Pulmonary artery endothelial cell (primary cell): Measurements from ENCODE around the gene SMOC1. TPM values are rescaled to one million over a fixed set of nuclear protein-coding genes. Genes with fewer than 3 reads are reported as not detected.

Experiments used
- DNase-seq: peaks from one replicate; pipeline ENCODE4 v3.0.0-alpha.2; 2011; ENCODE audit warnings: low read depth, low spot score
- total RNA-seq: library from RNA; depleted of rRNA; stranded (reverse); fragments of >200 nt; gene quantifications from 2 replicates; pipeline ENCODE4 v1.2.3, GENCODE V29; 2014

SMOC1 gene
- total RNA-seq, 1 donor from 2014 or later, result 0.26 TPM

DNA sequence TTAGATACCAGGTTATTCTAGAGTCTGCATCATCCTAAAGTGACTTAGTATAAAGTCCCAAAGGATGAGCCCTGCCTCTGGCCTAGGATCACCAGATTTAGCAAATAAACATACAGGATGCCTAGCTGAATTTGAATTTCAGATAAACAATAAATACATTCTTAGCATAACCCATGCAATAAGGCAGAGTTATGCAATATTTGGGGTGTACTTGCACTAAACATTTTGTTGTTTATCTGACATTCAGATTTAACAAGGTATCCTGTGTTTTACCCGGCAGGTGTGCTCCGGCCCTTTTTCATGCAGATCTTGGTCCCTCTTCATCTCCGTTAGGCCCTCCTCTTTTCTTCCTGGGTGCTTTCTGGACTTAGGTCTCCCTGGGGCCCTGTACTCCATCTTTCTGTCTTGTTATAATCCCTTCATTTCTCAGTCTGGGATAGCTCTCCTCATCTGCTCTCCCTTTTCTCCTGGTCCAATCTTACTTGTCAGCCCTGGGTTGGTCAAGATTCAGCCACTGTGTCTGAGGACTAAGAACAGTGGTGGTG, 18.1 kb upstream of the SMOC1 start:
- no peak for DNase-seq

DNA sequence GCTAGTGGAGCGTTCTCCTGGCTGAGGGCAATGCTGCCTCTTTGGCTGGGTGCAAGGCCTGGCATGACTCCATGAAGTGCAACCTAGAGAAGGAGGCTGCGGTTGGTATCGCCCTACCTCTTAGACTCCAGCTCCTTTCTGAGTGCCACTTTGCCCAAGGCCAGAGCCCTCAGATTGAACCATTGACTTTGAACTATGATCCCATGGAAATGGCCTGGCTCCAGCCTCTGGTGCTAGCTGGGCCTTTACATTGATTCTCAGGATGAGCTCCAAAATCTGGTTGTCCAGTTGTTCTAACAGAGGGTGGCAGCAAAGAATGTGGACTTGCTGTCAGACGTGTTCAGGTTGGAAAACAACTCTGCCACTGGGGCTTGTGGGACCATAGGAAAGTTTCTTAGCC, 16.1 kb upstream of the SMOC1 start:
- DNase-seq, result no peak

DNA sequence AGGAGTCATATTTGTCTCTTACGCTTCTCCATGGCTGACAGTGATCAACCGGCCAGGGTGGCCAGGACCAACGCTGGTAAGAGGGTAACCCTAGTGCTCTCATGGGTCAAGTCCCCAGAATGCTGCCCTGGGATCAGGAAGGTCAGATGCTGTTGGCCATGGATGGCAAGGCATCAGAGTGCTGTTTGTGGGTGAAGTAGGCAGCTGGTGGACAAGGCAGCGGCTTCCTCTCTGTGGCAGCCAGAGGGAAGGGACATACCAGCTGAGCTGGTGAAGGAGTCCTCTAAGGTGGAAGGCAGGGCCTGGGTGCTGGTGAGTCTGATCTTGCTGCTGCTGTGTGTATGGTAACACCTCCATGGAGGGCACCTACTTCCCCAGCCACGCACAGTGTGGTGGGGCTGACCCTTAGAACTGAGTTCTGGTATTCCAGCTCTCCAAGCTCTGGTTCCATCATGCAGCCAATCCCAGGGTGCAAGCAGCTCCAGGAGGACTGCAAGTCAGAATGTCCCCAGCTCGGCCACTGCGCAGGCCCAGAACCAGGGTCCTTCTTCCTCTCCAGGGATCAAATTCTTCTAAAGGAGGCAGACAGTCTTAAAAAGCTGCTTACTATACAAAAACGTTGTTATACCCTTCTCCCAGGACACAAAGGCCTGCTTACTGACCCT, 13.4 kb upstream of the SMOC1 start:
- no peak for DNase-seq

DNA sequence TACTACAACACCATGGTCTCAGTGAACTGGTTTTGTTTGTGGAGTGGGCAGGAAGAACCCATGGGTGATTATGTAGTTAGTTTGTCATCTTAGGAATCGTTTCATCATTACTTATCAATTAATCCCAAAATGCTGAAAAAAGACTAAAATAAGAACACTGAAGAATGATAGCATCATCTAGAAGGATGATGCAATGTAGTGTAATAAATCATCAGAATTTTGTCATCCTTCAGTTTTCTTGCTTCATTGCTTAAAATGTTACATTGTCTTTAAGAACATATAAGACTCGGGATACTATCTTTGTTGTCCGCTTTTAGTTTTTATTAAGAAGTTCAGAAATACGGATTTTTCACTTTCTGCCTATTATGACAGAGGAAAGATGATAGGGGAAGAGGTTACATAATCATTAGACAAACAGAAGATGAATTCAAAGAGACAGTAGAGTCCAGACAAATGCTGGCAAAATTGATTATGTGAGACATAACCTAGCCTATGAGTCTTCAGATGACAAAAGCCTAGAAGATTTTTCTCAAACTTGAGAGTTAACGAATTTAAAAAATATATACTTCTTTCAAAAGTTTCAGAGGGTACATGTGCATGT, 10.8 kb upstream of the SMOC1 start:
- DNase-seq, result no peak

DNA sequence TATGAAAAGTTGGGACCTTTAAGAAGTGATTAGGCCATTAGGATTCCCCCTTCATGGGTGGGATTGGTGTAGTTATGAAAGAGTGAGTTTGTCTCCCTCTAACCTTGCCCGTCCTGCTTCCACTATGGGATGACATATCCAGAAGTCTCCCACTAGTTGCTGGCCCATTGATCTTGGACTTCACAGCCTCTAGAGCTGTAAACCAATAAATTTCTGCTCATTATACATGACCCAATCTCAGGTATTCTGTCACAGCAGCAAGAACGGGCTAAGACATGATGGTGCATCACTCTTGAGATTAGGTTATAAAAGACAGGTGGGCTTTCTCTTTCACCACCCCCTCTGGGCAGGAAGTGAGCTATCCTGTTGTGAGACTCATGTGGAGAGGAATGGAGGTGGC, 8.6 kb upstream of the SMOC1 start:
- DNase-seq, result no peak

DNA sequence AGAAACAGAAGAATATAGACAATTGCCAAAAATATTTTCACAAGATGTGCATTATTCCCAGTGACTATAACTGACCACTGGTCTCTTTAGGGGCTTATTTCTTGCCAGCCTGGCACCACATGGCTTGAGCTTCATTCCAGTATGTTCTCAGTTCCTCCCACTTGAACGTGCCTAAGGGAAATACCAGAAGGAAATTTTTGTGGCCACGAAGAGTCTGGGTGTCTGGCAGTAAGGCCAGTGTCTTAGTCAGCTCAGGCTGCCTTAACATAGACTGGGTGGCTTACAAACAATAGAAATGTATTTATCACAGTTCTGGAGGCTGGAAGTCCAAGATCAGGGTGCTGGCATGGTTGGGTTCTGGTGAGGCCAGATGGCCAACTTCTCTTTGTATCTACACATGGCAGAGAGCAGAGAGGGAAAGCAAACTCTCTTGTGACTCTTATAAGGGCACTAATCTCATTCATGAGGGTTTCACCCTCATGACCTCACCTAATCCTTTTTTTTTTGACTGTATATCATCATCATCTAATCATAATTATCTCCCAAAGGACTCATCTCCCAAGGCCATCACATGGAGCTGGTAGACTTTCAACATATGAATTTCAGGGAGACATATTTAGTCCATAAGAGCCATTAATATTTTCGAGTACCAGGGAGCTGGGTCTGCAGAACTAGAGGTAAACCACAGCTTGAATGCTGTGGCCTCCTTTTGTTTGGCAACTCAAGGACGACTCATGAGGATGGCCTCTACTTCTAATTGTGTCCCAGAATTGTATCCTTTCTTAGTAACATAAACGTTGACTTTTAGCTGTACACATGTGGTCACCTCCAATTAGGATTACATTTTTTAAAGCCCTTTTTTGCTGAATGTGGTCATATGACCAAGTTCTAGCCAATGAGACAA, 5.1 kb upstream of the SMOC1 start:
- no peak for DNase-seq

DNA sequence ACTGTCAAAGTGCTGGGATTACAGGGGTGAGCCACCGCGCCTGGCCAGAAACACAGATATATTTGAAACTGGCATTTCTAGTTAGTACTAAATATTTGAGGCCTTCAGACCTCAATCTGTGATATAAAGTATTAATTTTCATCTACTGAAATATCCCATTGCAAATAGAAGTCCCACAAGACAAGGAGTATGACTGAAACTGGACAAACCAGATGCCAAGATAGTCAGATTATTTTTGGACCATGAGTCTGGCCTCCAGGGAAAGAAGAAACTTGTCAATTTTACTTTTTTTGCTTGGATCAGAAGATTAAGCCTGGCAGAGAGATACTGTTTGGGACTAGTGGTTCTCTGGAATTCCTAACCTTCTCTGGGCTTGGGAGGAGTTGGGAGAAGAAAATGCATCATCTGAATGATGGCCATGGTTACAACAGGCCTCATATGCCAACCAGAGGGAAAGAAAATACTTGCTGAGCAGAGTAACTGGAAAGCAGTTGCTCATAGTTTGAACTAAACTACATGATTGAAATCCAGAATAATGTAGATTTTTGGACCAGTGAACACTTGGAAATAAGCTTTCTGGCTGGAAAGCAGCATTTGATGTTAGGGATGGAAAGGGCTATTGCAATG, 2.9 kb upstream of the SMOC1 start:
- DNase-seq, result no peak

DNA sequence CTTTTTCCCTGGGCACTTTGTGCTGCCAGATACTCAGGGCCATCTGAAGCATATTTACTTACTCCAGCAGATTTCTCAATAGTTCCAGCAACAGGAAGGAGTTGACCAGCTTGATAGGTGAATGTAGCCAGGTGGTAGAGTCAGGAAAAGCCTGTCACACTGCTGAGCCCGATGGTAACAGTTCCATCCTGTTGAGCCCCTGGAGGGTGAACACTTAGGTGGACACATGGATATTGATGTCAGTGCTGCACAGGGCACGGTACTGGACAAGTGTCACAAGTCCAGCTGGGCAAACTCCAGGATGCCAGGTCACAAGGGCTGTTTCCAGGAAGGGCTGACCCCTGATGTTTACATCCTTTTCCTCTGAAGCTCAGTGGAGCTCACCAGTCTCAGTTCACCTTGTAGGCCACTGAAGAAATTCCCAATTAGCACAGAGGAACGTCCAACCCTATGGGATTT, 2.3 kb upstream of the SMOC1 start:
- no peak for DNase-seq

DNA sequence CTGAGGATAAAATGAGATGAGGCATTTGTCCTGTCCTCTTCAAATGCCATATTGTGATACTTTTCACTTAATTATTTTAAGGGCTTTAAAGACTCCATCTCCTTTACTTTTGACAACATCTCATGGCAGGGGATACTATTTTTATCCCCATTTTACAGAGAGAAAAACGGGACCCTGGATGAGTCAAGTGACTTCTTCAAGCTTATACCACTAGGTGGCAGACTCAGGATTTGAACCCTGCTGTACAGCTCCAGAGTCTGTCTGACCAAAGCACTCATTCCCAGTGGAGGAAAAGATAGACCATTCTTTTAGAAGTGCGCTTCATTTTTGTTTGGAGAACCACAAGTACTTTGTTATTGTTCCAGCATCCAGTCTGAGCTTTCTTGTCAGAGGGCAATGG, 1.7 kb upstream of the SMOC1 start:
- DNase-seq, result no peak

DNA sequence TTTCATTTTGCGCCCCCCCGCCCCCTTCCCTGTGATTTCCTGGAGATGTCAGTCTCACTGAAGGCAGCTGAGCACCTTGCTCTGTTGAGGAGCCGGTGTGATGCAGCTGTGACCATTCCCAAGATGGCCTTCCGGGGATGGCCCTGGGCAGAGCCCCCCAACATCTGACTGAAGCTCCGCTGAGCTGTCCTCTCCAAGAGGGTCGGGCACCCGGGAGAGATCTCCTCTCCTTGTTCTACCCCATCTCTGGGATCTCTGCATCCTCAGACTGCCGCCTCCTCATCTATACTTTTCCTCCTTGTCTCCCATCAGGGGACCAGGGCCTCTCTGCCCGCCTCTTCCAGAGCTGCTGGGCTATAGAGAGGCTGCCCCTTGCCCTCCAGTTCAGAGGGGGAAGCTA, 965 bp upstream of the SMOC1 start:
- DNase-seq, result no peak

DNA sequence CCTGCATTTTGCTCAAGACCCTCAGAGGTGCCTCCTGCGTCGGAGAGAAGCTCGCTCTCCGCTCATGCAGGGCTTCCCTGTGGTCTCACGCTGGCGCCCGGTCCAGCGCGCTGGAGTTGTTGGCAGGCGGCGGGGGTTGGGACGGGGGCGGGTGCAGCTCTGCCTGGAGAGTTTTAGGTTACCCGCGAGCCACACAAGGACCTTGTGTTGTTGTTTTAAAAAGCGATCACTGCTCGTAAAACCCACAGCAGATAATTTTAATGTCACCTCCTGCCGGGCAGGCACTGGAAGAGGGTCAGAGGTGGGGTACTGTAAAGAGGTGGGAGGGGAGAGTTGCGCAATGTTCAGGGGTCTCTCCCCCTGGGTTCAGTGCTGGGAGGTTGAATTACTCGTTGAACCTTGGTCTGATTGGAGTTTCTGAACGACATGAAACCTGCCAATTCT, 850 bp downstream of the SMOC1 start:
- no peak for DNase-seq

DNA sequence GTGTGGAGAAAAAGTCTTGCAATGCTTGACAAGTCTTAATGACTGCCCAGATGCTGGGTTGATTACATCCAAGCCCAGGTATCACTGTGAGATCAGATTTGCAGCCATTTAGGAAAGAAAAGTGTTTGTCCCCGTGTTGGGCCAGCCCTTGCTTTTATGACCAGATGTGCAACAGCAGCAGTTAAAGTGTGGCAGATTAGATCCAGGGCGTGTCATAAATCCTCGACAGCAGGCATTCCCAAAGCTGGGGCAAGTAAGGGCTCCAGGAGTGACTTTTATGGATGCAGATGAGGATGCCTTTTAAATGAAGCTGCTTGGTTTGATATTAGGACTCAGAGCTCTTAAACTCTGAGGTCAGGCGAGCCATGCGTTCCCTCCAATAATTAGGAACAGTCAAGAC, 1.7 kb downstream of the SMOC1 start:
- no peak for DNase-seq

DNA sequence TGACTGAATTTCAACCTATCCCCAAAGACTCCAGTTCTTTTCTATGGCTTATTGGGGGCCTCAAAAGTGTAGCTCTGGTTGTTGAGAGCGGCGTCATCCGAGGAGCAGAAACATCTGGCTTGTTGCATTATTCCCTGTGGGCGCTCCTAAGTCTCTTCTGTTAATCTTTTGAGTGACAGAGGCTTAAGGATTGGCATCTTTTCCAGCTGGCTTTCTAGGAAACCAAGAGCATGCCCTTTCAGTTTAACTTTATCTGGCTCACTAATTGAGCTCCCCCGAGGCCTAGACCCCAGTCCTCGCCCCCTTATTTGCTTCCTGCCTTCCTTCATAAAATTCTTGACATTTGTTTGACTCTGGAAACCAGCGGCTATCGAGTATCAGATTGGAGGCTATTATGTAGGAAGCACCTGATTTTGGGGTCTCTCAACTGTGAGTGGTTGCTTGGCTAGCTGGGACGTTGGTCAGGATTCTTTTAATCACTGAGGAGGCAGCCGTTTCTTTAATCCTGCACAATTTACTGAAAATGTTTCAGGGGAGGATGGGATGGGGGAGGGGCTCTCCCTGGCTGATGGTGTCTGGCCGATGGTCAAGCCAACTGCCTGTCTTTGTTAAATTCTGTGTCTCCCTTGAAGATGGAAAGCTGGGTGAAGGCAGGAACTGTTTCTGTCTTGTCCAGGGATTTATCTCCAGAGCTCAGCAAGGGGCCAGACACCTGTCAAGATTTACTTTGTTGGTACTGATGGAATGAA, 3.1 kb downstream of the SMOC1 start:
- DNase-seq, result no peak

DNA sequence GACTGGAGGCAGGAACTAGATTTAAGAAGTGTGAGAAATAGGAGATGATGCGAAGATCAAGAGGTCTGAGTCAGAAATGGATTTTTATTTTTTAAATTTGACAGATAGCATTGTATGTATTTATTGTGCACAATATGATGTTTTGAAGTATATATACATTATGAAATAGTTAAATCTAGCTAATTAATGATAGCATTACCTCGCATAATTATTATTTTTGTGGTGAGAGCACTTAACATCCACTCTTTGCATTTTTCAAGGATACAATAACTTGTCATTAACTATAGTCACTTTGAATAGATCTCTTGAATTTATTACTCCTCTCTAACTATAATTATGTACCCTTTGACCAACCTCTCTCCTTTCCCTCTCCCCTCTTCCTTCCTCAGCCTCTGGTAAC, 3.7 kb downstream of the SMOC1 start:
- DNase-seq, result no peak

DNA sequence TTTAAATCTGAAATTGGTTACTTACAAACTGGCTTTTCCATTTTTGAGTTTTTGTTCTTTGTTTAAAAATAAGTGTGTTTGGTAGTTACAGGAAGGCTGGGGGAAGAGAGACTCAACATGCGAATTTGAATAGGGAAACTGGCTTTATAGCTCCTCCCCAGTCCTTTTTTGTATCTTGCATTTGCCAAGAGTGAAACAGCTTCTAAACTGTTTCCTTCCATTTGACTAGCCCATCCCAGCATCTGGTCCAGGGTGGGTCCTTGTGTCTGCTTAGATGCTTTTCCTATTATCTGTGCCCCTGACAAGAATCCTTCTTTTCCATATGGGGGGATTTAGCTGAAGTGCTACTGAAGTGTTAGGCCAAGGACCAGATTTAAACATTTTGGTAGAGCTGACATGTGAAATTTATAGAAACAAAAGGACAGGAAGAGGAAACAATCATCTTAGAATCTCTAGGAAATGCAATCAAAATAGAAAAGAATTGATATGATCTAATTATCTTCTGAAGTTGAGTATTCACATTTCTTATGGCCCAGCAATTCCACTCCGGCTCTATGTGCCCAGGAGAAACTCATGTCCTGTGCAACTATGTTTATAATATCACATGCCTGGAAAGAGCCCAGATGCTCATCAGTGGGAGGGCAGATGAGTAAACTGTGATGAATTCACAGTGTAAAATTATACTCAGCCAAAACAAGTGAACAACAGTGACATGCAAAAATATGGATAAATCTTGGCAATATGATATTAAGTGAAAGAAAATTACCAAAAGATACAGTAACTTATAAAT, 7.4 kb downstream of the SMOC1 start:
- no peak for DNase-seq

DNA sequence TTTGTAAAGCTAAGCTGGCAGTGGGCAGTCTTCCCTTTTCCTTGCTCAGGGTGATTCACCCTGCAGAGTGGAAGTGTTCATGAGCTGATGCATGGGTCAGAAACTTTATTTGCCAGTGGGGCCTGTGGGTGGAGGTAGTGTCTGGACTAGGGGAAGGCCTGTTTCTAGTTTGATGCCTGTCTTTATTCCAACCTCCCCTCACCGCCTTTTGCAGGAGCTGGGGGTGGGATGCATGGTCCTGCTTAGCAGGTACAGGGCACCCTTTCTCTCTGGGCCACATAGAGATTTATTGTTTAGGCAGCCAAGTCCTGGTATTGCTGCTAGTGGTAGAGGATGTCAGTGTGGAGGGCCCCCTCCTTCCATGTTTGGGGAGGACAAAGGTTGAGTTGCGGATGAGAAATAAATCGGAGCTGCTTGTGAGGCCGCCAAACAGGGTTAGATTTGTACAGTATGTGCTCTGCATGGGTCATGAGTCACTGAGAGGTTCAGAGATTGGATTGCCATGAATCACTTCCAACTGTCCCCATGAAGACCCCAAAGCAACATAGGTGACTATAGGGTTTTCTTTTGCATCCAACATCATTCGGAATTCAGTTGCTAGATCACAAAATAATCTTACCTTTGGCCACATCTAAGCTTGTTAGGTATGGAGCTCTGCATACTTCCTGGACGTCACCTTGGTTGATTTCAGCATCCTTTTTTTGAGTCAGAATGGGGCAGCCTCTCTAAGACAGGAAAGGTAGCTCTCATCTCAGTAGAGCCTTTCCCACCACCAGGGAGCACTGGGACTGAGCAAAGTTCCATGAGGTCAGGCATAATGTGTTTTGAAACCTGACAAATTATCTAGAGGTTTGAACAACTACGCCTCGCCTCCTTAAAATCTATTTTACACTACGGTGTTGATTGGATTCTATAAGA, 8.8 kb downstream of the SMOC1 start:
- no peak for DNase-seq

DNA sequence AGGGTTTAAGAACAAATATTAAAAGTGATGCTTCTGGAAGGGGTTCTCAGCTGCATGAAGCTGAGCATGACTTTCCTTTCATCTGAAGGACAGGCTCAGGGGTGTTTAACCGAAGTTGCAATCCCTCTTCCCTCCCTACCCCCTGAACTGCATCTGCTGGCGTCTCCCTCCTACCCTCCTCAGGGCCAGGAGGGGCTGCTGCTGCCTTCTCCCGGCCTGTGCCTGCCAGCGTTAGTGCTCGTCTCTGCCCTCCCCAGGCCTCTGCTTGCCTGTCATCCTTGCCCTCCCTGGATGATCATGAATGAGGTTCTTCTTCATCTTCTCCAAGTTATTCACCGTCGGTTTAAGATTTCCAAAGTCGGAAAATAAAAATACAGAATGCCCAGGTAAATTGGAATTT, 12.2 kb downstream of the SMOC1 start:
- DNase-seq, result no peak

DNA sequence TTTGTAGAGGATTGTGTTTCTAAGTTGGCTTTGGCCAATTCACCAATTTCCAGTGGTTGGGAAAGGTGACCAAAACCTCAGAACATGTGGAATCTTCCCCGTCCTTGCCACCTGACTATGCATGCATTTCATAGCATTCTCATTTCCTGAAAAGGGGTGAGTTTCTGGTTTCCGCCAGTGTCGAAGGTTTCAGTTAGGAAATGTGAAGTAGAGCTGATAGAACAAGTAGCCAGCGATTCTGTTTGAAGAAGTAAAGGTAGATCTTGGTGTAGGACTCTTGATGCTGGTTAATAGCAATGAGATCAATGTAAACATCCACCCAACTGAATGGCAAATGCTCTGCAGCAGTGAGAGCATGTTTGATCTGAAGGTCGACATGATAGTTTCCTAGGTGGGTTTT, 15.9 kb downstream of the SMOC1 start:
- no peak for DNase-seq

DNA sequence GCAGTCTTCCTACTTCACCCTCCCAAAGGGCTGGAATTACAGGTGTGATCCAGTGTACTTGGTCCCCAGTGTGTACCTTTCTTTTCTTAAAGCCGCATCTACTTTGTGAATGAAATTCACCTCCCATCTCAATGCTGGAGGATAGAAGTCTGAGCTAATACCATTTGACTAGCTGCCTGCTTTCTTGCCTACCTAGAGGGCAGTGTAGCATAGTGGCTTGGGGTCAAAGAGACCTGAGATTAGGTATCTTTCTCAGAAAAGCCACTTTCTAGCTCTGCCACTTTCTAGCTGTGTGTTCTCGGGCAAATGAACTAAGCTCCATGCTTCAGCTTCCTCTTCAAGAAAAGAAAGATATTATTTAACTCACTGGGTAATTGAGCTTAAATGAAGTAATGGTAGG, 16.9 kb downstream of the SMOC1 start:
- DNase-seq, result no peak
